HTERT RPE-1 (cell line): ENCODE results near the gene NR3C1.
"Not testable (repeated sequence)": the region's sequence is repeated elsewhere in the genome, so short reads cannot be mapped to it uniquely, and the experiment has no call there.

Experiments
- in situ Hi-C: fragments of 300-500 bp; cut with MboI; formaldehyde crosslinking; loops from 4 replicates; pipeline ENCODE4 v1.14.3; 2020; ENCODE audit warnings: low sequenced_read_pairs

The NR3C1 gene

GRCh38 chr5:143341807-143342570 lies 61.5 kb downstream of the NR3C1 start:
- in situ Hi-C loops: no loop called here

DNA sequence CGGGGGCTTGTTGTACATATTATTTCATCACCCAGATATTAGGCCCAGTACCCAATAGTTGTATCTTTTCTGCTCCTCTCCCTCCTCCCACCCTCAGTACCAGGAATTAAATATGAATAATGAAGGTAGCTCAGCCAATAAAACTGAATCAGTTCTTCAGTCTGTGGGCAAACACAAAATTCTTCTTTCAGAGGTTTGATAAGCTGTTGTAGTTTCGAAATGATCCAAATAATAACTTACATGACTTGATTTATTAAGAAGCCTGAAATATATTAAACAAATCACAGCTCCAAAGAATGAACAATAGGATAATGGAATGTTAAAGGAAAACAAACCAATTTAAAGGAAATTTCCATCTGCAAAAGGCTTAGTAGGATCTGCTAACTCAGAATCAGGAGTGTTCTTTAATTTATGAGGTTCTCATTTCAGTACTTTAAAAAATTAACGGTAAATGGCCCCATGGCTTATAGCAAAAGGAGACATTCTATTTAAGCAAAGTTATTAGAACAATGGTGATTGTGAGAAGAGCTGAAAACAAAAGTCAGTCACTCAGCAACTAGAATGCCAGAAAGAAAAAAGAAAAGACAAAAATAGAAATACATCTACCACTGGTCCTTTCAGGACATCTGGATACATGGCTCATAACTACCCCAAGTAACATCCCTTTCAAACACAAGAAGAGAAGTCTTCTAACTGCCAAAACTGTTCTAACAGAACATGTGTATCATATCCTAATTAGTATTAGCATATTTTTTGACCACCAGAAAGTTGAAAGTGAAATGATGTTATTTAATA lies 62.4 kb downstream of the NR3C1 start:
- in situ Hi-C loops: no loop called here

- in situ Hi-C loops: no loop called here
Measured at GRCh38 chr5:143338658-143339366, 64.7 kb downstream of the NR3C1 start.

- in situ Hi-C loops: no loop called here
Measured at GRCh38 chr5:143337946-143338345, 65.5 kb downstream of the NR3C1 start.

DNA sequence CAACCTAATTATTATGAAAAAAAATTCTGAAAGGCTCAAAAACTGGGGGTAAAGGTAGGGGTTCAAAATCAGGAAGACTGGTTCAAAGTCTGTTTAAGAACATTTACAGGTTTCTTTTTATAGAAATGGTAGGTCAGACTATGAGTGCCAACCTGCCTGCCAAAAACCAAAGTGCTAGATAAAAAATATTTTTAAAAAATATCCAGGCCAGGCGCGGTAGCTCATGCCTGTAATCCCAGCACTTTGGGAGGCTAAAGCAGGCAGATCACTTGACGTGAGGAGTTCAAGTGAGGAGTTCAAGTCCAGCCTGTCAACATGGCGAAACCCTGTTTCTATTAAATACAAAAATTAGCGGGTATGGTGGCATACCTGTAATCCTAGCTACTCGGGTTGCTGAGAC lies 67.0 kb downstream of the NR3C1 start:
- in situ Hi-C loops: no loop called here

DNA sequence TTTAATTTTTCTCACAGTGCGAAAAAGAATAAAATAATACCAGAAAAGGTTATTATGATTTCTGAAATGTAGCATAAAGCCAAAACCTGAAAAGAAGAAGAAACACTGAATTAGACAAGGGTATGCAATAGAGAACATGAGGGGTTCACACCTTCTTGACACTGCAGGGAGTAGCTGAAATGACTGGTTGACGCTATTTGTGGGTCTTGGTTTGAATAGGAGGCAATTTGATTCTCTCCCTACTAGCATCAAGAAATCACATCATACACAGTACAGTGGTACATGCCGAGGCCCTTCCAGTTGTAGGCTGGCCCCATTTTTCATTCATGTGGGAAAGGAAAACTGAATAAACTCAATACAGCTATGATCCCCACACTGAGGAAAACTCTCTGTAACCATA lies 68.6 kb downstream of the NR3C1 start:
- in situ Hi-C loops: no loop called here

DNA sequence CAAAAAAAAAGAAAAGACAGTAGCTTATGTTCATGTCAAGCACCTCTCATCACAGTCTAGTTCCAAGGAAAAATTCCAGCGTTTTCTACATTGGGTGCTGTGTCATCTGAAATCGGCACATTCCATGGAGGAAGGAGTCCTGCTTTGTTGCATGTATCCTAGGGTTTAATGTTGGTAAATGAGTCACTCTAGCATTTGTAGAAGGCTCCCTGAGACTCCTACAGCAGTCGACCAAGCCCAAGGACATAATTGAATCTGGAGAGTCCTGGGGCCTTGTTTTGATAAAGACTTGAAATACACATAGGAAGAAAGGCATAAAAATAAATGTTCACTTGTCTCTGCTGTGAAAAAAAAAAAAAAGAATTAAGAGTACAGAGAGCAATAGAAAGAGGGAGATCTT lies 69.1 kb downstream of the NR3C1 start:
- in situ Hi-C loops: not testable (repeated sequence)

GRCh38 chr5:143331956-143332355 lies 71.5 kb downstream of the NR3C1 start:
- in situ Hi-C loops: no loop called here

GRCh38 chr5:143329843-143330242 lies 73.6 kb downstream of the NR3C1 start:
- in situ Hi-C loops: no loop called here

DNA sequence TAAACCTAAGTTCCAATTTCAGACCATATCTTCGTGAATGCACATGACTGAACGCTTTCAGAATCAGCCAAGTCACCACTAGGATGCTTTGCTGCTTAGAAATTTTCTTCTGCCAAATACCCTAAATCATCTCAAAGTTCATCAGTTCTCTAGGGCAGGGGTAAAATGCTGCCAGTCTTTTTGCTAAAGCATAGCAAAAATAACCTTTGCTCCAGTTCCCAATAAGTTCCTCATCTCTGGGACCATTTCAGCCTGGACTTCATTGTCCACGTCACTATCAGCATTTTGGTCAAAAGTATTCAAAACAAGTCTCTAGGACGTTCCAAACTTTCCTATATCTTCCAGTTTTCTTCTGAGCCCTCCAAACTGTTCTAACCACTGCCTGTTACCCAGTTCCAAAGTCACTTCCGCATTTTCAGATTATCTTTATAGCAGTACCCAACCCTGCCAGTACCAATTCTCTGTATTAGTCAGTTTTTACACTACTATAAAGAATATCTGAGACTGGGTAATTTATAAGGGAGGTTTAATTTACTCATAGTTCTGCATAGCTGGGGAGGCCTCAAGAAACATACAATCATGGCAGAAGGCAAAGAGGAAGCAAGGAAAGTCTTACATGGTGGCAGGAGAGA lies 74.8 kb downstream of the NR3C1 start:
- in situ Hi-C loops: no loop called here

GRCh38 chr5:143325086-143325485 lies 78.4 kb downstream of the NR3C1 start:
- in situ Hi-C loops: not testable (repeated sequence)

GRCh38 chr5:143322931-143323630 lies 80.4 kb downstream of the NR3C1 start:
- in situ Hi-C loops: not testable (repeated sequence)

DNA sequence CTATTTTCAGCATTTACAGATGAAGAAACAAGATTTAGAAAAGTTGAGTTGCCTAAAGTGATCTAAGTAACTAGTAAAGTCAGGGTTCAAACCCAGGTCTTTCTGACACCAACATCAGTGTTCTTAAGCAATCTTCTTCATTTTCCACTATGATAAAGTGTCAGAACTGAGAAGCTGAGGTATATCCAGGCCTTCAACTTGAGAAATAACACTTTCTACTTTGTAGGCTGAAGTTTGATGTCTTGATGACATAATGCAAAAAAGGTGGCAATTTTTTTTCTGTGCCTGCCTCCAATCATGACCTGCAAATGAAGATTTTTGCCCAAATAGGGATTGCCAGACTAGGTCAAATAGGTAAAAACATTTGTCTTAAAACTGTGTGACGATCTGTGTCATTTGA lies 81.3 kb downstream of the NR3C1 start:
- in situ Hi-C loops: no loop called here

DNA sequence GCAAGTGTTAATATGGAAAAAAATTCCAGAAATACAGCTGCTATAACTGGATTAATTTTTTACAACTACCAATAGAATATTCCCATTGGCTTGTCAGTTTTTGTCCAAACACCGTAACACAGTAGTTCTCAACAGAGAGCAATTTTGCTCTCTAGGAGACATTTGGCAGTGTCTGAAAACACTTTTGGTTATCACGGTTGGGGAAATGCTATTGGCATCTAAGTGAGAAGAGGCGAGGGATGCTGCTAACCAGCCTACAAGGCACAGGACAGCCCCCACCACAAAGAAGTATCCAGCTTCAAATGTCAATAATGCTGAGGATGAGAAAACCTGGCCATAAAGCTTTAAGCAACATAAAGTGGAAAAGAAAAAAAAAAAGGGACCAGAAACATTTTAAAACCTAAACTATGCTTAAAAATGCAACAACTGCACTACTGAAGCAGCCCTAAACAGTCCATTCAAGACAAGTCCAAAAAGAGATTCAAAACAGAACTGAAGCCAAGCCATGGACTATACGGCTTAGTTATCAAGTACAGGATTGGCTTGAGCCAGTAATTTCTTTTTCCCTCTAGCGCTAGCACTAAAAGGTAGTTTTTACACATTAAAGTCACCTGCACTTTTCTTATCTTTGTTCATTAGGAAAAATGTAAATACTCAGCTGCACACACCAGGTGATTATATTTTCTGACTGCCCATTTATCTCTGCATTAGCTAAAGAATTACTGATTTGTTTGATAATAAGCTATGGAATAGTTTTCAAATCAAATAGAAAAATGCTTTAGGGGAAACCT lies 83.9 kb downstream of the NR3C1 start:
- in situ Hi-C loops: no loop called here

DNA sequence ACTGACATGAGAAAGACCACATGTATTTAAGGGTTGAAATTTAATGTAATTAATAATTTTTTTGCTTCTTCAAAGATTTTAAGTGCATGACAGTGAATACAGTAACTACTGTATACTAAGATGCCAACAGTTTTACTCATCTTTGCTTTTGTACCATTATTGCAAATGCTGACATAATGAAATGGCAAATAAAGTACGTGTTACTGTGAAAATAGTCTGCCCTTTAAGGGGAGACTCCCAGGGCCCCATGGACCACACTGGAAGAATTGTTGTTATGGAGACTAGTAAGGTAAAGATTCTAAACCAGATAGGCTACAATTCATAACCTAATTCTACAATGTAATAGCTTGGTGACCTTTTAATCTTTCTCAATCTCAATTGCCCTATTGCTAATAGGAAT lies 84.7 kb downstream of the NR3C1 start:
- in situ Hi-C loops: no loop called here

- in situ Hi-C loops: no loop called here
Measured at GRCh38 chr5:143318270-143318669, 85.2 kb downstream of the NR3C1 start.

DNA sequence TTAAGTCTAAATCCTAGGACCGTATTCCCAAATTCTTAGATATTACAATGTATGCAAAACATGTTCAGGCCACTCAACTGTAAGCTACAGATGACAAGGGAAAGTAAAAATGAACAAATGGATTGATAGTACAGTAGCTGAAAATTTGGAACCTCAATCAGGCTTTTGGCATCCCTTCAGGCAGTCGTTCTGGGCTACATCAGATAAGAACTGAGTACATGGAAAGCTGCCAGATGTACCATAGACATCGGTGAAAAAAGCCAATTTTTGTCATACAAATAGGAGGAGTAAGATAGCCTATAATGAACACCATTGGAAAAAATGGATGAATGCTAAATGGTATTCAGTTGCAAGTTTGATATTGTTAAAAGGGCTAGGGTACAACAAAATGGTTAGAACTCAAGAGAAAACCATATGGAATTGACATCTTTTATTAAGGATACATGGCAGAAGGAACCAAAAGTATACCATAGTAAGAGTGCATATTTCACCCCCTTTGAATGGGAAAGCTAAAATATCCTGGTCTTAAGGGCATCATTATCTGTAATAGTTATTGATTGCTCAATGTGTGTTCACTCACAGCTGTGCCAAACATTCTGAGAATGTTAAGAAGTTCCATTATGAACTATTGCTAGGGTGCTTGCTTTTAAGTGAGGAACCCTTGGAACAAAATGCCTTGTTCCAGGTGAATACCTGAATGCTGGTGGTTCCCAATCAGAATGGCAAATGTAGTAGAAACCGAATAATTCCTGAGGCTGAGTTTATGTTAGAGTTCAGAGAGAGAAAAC lies 86.4 kb downstream of the NR3C1 start:
- in situ Hi-C loops: no loop called here

DNA sequence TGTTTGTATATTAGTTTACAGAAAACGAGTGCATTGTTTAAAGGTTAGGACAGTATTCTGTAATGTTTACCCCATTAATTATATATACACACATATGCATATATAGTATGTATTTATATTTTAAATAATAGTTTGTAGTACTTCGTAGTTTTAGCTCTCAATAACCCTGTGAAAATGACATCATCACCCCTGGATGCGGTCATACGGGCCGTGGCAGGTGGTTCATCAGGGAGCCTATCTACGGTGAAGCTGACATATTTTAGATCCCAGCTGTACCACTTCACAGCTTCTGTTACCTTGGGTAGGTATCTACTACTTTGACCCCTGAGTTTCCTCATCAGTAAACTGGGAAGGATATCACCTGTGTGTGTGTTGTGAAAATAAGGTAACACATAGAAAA lies 87.1 kb downstream of the NR3C1 start:
- in situ Hi-C loops: no loop called here

DNA sequence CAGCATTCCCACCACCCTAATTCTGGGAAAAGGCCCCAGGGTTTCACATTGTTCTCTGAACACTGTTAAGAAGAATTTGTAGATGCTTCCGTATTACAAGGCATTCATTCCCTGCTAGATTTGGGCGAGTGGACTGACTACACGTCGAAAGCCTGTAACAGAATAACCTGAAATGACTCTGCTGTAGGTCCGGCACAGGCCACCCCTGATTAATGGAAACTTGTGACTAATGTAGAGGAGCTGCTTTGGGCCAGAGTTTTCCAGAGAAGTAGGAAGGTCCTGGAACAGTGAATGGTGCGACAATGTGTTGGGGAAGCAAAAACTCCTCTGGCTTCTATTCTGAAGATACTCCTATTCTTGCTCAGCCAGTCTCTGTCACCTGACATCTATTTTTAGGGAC lies 87.6 kb downstream of the NR3C1 start:
- in situ Hi-C loops: no loop called here
